ENCODE data around the gene GRIK1.

Gene GRIK1

GRCh38 chr21:29843804-29844203 is 96.0 kb downstream of the GRIK1 start:
- Mint-ChIP-seq H3K4me3 (no peak overlapping the region), H3K27me3 (ENCODE audit: low read depth) (no peaks in the 10 kb centered on the region), H3K36me3 (ENCODE audit: low read depth) (no peaks in the 10 kb centered on the region), H3K9me3 (no peaks in the 10 kb centered on the region), H3K4me1 (no peaks in the 10 kb centered on the region), H3K27ac (no peak overlapping the region)
- TF ChIP-seq, protein P1, sequence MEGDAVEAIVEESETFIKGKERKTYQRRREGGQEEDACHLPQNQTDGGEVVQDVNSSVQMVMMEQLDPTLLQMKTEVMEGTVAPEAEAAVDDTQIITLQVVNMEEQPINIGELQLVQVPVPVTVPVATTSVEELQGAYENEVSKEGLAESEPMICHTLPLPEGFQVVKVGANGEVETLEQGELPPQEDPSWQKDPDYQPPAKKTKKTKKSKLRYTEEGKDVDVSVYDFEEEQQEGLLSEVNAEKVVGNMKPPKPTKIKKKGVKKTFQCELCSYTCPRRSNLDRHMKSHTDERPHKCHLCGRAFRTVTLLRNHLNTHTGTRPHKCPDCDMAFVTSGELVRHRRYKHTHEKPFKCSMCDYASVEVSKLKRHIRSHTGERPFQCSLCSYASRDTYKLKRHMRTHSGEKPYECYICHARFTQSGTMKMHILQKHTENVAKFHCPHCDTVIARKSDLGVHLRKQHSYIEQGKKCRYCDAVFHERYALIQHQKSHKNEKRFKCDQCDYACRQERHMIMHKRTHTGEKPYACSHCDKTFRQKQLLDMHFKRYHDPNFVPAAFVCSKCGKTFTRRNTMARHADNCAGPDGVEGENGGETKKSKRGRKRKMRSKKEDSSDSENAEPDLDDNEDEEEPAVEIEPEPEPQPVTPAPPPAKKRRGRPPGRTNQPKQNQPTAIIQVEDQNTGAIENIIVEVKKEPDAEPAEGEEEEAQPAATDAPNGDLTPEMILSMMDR (IDR thresholded peaks at IDR 0.05; ENCODE audit: unreplicated experiment in 3 of 3) = no peak

DNA sequence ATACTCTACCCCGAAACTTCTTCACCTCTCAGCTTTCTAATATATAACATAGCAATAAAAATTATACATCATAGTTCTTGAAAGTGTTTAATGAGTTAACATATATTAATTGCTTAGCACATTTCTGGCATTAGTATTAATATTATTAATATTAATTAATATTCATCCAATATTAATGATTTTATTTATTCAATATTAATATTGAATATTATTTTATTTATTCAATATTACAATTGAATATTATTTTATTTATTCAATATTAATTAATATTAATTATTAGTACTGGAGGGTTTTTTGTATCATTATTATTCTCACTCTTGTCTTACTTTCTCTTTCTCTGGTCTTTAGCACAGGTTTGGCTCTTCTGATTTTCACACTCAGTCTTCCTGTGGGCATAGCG is 105.2 kb downstream of the GRIK1 start:
- Mint-ChIP-seq H3K27ac (no peak overlapping the region), H3K4me1 (no peaks in the 10 kb centered on the region), H3K27me3 (ENCODE audit: low read depth) (no peaks in the 10 kb centered on the region), H3K9me3 (peaks cover 20% of the 10 kb centered on the region), H3K36me3 (ENCODE audit: low read depth) (no peaks in the 10 kb centered on the region), H3K4me3 (no peak overlapping the region)
- TF ChIP-seq, protein P1 (IDR thresholded peaks at IDR 0.05; ENCODE audit: unreplicated experiment in 3 of 3) = no peak

- H3K9me3 Mint-ChIP-seq = peaks cover 23% of the 10 kb centered on the region
- H3K36me3 Mint-ChIP-seq (ENCODE audit: low read depth) = no peaks in the 10 kb centered on the region
- H3K27me3 Mint-ChIP-seq (ENCODE audit: low read depth) = no peaks in the 10 kb centered on the region
- H3K4me3 Mint-ChIP-seq = no peak overlapping the region
- H3K4me1 Mint-ChIP-seq = no peaks in the 10 kb centered on the region
- TF ChIP-seq, protein P1 (IDR thresholded peaks at IDR 0.05; ENCODE audit: unreplicated experiment in 3 of 3) = no peak
- no peak overlapping the region for H3K27ac Mint-ChIP-seq
These were observed 107.6 kb downstream of the GRIK1 start for GRCh38 chr21:29832217-29832616.

DNA sequence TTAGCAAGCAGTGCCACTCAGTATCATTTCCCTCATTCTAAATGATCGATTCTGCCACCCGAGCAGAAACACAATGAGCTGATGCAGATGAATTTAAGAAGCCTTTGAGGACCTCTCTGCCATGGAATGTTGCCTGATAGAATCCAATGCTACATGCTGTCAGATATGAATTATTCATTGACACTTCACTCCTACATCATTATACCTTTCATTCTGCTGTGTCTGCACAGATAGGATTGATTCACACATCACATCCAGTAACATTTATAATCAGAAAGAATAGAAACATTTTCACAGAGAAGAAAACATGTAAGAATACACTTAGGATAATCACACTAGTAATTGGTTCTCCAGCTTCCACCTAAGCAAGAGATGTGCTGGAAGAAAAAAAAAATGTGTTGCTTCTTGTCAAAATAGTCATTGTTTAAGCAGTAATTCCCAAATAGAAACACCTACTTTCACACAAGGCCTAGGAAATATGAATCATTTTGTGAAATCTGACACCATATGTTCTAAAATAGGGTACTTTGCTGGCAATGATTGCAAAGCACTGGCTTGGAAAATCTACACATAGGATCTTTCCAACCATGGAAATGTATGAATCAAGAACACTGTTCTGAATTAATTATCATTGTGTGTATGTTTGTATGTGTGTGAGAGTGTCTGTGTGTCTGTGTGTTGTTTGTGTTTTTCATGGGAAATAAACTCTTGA is 110.1 kb downstream of the GRIK1 start:
- H3K4me1 Mint-ChIP-seq = no peaks in the 10 kb centered on the region

GRCh38 chr21:29827647-29828046 is 112.1 kb downstream of the GRIK1 start:
- peaks cover 13% of the 10 kb centered on the region for H3K9me3 Mint-ChIP-seq
- H3K4me3 Mint-ChIP-seq = no peak overlapping the region
- H3K27me3 Mint-ChIP-seq (ENCODE audit: low read depth) = no peaks in the 10 kb centered on the region

More for the DNA sequence above, 110.1 kb downstream of the GRIK1 start:
- Mint-ChIP-seq H3K27me3 (ENCODE audit: low read depth) (no peaks in the 10 kb centered on the region), H3K4me3 (no peak overlapping the region), H3K36me3 (ENCODE audit: low read depth) (no peaks in the 10 kb centered on the region), H3K9me3 (peaks cover 23% of the 10 kb centered on the region), H3K27ac (no peak overlapping the region)
- TF ChIP-seq, protein P1 (IDR thresholded peaks at IDR 0.05; ENCODE audit: unreplicated experiment in 3 of 3) = no peak

More at GRCh38 chr21:29827647-29828046, 112.1 kb downstream of the GRIK1 start:
- no peak overlapping the region for H3K27ac Mint-ChIP-seq
- no peaks in the 10 kb centered on the region for H3K4me1 Mint-ChIP-seq
- H3K36me3 Mint-ChIP-seq (ENCODE audit: low read depth) = no peaks in the 10 kb centered on the region
- TF ChIP-seq, protein P1 (IDR thresholded peaks at IDR 0.05; ENCODE audit: unreplicated experiment in 3 of 3) = no peak

All from nephron (organoid).